GM19351 (cell line): ENCODE measurements around the gene KCNF1.
"Not testable (repeated sequence)": the region's sequence is repeated elsewhere in the genome, so short reads cannot be mapped to it uniquely, and the experiment has no call there.

Experiments used
- ATAC-seq: cut with Tn5 transposase; IDR thresholded peaks from one replicate; pipeline ENCODE4 v1.9.1; 2021; ENCODE audit warnings: mild to moderate bottlenecking, moderate library complexity; ENCODE audit not compliant: unreplicated experiment

KCNF1 gene

GRCh38 chr2:10935953-10936942 lies 24.5 kb downstream of the KCNF1 start:
- ATAC-seq = no peak

- ATAC-seq = no peak
Observed at GRCh38 chr2:10939058-10939457, 27.3 kb downstream of the KCNF1 start.

DNA sequence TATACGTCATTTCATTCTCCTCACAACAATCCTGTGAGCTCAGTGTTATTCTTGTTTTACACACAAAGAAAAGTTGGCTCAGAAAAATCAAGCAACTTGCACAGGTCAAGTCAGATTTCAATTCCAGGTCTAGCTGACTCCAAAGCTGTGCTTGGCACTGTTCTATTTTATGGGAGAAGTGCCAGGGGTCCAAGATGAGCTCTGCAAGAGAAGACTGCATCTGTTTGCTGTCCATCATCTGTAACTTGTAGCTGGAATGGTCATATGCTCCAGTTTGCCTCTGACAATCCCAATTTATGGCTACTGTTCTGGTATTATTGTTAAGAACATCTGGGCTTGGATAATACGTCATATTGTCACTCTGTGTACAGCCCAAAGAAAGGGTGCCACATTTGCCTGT lies 28.9 kb downstream of the KCNF1 start:
- ATAC-seq = no peak

DNA sequence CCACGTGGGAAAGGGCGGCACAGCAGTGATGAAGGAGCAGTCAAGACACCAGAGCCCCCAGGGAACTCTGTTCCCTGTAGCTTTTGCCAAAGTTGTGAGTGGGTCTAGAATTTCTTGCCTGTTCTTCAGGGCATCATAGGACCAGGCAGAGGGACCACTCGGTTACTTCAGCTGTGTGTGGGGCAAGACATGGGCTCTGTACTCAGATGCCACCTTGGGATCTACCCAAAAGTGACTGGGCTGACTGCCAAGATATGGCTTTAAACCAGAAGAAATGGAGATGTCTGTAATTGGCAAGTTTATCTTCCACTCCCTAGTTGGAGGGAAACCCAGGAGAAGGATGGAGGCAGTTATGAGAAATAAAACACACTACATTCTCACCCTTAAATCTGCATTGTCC lies 29.6 kb downstream of the KCNF1 start:
- no peak for ATAC-seq

- ATAC-seq = no peak
Observed at GRCh38 chr2:10944799-10945198, 33.1 kb downstream of the KCNF1 start.

DNA sequence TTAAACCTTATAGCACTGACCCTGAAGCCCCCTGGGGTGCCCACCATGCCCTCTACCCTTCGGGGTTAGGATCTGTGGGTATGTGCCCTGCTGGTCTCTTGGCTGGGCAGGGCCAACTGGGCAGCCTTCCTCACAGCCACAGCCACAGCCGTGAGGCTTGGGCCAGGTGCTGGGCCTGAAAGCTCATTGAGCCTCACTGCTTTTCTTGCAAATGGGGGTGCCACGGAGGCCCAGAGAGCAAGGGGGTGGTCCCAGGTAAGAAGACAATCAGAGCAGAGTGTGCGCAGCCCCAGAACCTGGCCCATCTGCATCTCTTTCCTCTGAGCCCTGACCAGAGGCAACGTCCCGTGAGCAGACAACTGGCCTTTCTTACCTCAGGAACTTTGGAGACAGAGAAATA lies 34.7 kb downstream of the KCNF1 start:
- ATAC-seq = no peak

DNA sequence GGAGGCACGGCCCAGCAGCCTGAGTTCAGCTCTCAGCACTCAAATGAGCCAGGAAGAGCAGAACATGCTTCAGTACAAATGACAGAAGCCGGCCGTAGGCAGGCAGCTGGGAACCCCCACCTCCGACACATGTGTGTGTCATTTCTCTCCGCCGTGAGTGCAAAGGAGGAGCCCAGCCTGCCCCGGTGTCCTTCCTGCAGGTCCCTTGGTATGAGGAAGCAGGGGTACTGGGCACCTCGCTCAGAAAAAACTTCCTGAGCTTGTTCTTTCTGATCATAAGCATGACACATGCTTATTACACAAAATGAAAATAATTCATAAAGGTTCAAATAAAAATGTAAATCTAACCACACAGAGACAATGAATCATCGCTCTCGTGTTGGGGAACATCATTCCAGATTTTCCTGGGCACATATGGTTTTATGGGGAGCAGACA lies 35.3 kb downstream of the KCNF1 start:
- no peak for ATAC-seq

DNA sequence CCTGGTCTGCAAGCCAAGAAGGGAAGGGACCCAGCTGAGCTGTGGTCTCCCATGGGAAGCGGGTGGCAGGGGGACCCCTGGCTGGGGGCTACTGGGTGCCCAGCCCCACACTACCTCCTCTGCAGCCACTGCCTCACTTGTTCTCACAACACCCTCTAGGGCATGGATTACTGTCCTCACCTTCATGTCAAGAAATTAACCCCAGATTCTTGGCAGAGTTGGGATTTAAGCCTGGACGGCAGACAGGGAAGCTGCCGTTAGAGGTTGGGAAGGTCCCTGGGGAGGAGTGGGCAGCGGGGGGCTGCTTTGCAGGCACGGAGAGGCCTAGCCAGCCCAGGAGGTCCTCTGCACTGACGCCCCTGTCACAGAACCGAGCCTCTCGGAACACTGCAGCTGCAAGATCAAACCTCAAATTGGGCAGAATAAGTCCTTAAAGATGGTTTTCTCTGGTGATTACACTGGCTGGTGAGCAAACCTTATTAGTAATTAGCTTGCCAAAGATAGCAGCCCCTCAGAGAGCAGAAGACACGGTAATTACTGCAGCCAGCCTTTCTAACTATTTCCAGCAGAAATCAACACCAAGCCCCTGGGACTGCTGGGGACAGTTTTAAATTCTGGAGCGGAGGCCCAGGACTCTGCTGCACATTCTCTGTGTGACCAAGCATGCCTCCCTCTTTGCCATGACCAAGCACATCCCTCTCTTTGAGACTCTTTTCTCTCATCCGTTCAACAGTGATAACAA lies 35.9 kb downstream of the KCNF1 start:
- ATAC-seq = no peak

GRCh38 chr2:10948188-10948564 lies 36.4 kb downstream of the KCNF1 start:
- no peak for ATAC-seq

DNA sequence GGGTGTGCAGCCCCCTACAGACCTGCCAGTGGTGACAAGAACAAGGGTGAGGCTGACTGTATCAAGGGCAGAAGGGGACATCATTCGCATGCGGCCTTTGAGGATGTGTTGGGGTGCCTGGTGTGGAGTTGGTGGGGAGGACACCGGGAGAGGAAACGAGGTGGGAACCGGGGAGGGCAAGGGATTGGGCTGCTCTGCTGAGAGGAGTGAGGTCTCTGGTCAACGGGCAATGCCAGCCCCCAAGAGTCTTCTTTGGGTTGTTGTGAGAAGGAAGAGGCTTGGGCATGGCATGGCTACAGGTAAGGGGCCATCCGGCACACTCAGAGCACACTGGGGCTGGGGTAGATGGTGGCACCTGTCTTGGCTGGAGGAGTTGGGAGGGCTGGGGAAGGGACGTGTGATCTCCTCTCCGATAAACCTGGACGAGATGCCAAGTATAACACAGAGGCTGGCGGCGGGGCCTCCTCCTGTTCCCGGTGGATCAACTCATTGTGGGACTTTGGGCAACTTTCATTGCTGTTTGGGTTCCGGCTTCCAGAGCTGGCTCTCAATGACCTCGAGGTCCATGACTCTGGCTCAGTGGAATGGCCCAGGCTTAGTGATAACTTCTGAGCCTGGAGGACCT lies 37.0 kb downstream of the KCNF1 start:
- ATAC-seq = no peak

GRCh38 chr2:10949835-10950234 lies 38.1 kb downstream of the KCNF1 start:
- ATAC-seq = no peak

DNA sequence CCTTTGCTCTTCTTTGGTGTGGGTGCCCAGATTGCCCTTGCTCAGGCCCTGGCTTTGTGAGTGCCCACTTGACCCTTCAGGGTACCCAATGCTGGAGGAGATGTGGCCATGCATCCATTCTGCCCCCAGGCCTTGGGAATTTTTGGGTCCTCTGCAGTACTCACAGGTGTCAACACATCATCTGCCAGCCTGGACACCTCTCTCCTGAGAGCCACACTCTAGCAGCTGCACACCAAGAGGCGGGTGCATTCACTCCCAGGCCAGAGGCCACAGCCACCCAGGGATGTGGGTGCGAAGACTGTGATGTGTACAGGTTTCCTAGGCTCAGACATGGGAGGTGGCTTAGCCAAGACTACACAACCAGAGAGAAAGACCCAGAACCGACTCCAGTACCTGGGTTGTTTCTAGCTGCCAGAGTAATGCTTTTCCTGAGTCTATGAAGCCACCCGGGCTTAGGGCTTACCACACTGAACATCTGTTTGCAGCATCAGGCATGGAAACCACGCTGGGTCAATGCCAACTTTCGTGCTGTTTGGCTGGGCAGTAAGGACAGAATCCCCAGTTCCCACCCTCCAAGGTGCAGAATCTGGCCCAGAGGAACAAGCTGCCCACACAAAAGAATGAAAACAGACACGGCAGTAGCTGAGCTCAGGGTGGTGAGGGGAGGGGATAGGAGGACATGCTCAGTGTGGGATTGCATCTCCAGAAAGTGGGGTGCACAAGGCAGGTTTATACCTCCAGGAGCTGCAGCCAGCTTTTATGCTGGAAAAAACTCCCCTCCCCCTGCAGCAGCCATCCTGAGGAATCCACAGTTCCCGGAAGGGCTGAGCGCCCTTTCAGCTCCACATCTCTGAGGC lies 40.1 kb downstream of the KCNF1 start:
- ATAC-seq = no peak

GRCh38 chr2:10954416-10954815 lies 42.7 kb downstream of the KCNF1 start:
- ATAC-seq = no peak

DNA sequence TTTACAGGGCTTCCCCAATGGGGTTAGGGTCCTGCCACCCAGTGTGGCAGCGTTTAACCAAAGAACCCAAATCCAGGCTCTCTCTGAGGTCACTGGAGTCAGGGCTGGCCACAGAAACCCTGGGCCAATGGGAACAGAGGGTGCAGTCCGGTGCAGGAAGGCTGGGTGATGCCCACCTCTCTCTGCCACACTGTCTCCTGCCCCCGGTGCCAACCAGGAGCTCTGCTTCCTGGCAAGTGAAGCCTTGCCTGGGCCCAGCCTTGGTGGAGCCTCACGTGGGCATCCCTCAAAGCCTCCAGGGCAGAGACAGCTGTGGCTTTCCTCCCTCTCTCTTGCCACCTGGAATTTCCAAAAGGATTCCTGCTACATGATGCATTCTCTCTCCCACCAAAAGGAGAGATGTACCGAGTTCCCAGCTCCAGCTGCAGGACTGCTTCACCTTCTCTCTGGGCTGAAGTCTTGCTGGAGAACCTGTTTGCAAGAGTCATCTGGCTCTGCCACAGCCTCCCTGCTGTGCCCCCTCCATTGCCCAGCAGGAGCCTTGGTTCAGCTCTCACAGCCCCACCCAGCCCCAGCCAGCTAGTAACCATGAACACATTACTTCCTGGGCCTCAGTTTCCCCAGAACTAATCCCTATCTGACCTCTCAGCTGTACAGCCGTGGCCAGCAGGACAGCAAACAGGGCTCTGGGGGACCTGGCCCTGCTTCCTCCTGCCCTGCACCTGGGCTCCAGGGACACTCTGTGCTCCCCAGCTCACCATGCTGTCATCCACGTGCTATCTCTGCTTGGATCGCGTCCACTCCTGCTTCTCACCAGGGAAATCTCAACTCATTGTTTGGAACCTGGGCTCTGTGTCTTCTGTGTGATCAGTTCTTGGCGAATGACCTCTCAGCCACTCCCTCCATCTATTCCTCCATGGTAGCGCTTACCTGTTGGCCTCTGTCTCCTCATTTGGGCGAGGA lies 43.4 kb downstream of the KCNF1 start:
- no peak for ATAC-seq

DNA sequence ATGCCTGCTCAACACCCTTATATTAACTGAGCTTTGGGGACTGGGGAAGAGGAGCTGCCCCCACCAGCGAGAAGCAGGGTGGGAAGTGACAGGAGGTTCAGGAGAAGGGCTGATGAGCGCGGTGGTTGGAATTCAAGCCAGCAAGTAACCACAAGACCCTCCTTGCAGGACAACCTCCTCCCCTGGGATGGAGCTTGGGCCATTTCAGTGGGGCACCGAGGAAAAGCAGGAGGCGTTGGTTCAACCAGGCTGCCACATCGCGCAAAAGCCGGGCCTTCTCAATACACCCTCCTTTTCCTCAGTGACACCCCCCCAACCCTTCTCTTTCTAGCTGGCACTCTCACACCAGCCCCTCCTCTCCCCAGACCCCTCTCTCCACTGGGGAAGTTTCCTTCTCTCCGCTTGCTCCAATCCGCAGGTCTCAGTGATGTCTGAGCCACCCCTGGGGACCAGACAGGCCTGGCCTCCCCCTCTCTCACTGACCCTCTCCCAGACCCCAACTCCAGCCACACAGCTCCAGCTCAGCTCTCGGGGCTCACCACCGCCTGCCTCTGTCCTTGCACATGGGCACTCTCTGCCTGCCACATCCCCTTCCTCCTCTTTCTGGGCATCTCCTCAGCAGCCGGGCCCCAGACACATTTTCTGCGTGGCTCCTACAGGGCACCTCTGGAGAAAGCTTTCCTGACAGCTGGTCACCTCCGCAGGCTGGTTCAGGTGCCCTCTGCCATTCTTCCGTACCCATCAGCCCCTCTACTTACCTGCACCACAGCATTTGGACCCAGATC lies 44.5 kb downstream of the KCNF1 start:
- no peak for ATAC-seq

- no peak for ATAC-seq
Observed at GRCh38 chr2:10957391-10957790, 45.7 kb downstream of the KCNF1 start.

GRCh38 chr2:10958452-10958851 lies 46.7 kb downstream of the KCNF1 start:
- ATAC-seq = not testable (repeated sequence)

DNA sequence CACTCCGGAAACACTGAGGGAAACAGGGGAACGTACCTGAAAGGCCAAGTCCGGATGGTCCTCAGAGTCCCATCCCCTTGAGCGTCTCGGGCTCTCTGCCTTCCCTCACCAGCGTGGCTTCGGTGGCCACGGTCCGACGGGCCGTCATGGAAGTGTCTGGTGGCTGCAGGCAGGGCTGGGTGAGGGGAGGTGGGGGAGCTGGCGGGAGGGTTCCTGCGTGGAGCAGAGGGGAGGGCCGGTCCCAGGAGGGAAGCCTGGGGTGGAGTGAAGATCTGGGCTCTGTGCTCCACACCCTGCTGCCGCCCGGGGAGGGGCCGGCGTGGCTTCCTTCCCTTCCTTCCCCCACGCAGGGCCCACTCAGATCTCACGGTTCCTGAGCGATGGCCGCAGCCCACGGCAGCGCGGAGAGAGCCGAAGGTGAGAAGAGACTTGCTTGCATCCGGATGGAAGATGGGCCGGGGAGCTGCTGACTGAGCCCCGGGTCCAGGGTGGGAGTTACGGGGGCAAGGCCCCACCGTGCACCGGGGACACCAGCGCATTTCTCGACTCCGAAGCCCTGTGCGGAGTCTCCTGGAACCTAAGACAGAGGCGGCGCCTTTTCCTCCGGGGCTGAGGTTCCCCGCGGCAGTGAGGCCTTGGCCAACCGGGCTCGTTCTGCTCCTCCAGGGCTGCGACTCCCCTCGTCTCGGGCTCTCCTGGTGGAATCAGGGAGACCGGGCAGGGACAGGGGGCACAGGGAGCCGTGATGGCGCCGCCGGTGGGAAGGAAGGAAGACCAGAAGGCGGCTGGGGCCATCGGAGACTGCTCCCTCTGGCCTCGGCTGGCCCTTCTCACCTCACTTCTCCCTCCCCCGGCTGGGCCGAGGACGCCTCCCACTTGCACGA lies 49.1 kb downstream of the KCNF1 start:
- ATAC-seq = no peak
